DND-41 (cell line): ENCODE results near the gene OXA1L.

ENCODE experiments used
- EZH2 ChIP-seq: IDR thresholded peaks from 3 replicates; pipeline ENCODE4 v1.6.1; 2012; ENCODE audit warnings: borderline replicate concordance, low read depth, mild to moderate bottlenecking, moderate library complexity, low read length, inconsistent platforms; ENCODE audit not compliant: severe bottlenecking
- TF ChIP-seq, protein P1 (sequence below): IDR thresholded peaks from 2 replicates; pipeline ENCODE4 v1.5.1; 2012; ENCODE audit warnings: borderline replicate concordance, low read length, moderate library complexity, mild to moderate bottlenecking; ENCODE audit not compliant: poor library complexity, severe bottlenecking; ENCODE audit errors: extremely low read depth

DNA sequence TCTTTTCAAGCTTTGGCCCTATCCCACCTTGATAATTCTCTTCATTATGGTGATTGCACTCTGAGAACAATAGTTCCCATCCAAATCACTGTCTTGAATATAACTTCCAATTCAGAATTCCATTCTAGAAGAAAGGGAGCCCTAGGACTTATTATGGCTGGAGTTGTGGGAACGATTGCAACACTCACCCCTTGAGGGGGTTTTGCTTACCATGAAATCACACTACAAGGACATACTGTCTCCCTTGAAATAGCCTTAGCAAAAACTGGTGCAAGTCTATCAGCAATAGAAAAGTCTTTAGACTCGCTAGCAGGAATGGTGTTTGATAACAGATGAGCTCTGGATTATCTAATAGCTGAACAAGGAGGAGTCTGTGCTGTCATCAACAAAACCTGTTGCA lies 31.4 kb upstream of the OXA1L start:
- TF ChIP-seq, protein P1, sequence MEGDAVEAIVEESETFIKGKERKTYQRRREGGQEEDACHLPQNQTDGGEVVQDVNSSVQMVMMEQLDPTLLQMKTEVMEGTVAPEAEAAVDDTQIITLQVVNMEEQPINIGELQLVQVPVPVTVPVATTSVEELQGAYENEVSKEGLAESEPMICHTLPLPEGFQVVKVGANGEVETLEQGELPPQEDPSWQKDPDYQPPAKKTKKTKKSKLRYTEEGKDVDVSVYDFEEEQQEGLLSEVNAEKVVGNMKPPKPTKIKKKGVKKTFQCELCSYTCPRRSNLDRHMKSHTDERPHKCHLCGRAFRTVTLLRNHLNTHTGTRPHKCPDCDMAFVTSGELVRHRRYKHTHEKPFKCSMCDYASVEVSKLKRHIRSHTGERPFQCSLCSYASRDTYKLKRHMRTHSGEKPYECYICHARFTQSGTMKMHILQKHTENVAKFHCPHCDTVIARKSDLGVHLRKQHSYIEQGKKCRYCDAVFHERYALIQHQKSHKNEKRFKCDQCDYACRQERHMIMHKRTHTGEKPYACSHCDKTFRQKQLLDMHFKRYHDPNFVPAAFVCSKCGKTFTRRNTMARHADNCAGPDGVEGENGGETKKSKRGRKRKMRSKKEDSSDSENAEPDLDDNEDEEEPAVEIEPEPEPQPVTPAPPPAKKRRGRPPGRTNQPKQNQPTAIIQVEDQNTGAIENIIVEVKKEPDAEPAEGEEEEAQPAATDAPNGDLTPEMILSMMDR: no peak
- TF ChIP-seq EZH2: no peak
